HG02642 (cell line): Measurements from ENCODE around the gene SGTA.

ENCODE experiments used
- ATAC-seq: cut with Tn5 transposase; IDR thresholded peaks from one replicate; pipeline ENCODE4 v1.9.1; 2021; ENCODE audit warnings: mild to moderate bottlenecking; ENCODE audit not compliant: unreplicated experiment, poor library complexity

The SGTA gene

GRCh38 chr19:2731181-2731995 is 51.7 kb downstream of the SGTA start:
- no peak for ATAC-seq

- no peak for ATAC-seq
Observed at GRCh38 chr19:2729943-2730818, 52.9 kb downstream of the SGTA start.

- ATAC-seq: no peak
Observed at GRCh38 chr19:2728783-2729387, 54.2 kb downstream of the SGTA start.

DNA sequence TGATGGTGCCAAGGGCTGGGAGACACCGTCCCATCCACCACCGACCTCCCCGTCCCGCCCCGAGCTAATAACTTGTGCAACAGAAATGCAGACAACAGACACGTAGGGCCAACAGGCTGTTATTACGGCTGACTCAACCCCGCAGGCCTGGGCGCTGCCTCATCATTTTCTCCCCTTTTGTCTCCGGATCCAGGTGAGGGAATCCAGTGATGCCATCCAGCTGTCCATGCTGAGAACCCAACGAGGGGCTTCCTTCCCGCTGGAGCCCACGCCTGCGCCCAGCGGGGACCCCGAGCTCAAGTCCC is 55.5 kb downstream of the SGTA start:
- no peak for ATAC-seq

DNA sequence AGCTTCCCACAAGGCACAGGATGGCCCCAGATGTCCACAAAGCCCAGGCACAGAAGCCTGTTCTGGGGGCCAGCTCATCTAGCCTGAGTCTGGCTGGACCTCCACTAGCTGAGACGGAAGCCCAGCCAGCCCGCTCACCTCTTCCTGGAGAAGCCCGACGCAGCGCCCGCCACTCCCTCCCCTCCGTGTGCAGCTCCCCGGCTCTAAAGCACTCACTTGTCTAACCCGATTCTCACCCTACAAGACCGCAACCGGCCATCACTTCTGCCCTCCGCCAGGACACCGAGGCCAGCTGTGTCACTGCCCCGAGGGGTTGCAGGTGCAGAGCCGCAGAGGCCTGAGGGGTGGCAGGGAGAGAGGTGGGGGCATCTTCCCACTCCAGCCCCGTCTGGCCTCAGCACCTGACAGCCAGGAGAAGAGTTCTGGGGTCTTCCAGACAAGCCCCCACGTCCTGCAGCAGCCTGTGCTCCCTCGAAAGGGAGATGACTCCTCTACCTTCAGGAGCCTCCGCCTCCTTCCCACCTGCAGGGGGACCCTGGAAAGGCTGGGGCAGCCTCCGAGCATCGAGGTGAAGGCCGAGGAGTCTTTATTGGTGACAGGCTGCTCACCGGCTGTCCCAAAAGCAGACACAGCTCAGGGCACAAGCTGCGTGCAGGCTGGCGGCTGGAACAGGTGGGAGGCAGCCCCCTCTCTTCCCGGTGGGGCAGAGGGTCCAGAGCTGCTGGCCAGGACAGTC is 56.0 kb downstream of the SGTA start:
- no peak for ATAC-seq

DNA sequence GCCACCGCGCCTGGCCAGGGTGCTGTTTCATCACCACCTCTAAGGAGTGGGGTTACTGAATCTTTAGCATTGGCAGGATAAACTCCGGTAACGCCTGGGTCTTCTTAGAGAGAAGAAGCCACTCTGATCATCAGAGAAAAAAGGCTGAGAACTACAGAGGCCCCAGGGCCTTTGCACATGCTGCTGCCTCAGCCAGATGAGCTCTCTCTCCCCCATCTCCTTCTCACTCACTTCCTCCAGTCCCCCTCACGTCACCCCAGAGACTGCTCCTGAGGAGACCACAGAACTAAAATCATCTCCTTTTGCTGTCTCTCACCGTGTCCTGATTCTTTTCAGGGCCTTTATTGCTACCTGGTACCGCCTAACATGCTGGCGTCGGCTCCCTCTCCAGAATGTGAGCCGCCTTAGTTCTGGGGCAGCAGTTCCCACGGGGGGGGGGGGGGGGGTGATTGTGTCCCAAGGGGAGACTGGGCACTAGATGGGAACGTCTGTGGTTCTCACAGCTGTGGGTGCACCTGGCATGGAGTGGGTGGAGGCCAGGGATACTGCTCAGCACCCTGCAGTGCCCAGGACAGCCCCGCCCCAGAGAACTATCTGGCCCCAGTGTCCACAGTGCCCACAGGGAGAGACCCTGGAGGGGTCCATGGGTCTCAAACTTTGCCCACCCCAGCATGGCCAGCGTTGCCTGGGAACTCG is 56.8 kb downstream of the SGTA start:
- no peak for ATAC-seq

- ATAC-seq: no peak
Observed at GRCh38 chr19:2724148-2724557, 58.9 kb downstream of the SGTA start.

DNA sequence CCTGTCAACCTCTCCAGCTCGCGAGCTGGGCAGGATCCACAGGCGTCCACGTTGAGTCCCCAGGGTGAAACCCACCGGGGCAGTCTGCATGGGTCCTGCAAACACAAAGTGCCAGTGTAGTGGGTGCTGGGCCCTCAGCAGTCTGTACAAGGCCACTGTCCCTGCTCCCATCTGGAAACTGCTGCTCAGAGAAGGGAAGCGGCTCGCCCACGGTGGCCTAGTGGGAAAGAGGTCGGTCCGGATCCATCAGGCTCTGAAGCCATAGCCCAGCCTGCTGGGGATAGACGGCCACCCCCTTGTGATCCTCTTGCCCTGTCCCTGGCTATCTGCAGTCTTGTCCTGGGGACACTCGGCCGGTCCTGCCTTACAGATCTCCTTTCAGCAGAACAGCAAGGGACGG is 59.3 kb downstream of the SGTA start:
- no peak for ATAC-seq

DNA sequence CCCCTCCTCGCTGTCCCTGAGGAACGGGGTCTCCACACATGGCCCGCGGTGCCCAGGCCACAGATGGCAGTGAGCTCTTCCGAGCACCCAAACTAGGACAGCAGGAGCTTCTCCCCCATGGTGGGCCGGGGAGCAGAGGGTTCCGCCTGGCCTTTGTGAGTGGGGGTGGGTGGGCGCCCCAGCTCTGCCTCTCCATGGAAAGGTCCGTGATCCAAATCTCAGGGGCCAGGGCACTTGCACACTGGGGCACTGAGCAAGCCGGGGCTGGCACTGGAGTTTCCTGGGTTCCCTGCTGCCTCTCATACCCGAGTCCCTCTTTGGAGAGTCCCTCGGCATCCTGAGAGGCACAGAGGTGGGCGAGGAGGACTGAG is 59.7 kb downstream of the SGTA start:
- no peak for ATAC-seq

- no peak for ATAC-seq
Observed at GRCh38 chr19:2722541-2723344, 60.3 kb downstream of the SGTA start.

DNA sequence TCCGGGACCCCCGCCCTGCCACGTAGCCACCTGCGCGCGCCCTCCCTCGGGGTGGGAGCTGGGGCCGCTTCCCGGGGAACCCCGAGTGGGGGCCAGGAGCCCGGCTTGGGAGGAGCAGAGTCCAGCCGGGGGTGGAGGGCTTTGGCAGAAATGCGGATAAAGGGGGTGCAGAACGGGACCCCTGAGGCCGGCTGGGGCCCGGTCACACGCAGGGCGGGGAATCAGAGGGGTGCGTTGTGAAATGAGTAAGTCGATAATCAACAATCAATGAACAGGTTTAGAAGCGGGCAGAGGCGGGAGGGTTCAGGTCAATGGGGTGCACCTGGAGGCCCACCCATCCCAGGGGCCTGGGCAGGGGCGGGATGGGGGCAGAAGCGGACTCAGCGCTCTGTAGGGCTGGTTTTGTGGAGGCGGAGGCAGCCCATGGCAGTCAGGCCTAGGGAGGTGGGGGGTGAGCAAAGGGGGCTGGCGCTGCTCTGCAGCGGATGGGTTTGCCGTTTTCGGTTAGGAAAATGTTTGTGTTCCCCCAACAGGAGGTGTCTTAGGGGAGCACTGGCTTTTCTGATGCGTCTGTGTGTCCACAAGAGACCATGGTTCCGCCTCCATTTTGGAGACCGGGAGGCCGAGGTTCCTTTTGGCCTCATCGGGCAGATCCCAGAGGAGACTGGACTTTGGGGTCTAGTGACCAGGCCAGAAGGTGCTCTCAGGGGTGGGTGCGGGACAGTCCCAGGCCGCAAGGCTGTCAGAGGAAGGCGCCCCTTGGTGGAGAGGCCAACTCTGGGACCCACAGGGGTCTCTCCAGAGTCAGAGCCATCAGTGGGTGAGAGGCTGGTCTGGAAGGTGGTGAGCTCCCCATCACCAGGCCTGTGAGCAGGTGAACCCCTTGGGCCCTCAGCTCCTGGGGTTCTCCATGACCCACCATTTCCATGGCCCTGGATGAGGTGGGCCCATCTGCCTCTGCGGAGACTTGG is 61.2 kb downstream of the SGTA start:
- no peak for ATAC-seq

GRCh38 chr19:2720777-2721569 is 62.1 kb downstream of the SGTA start, which contains the start of gene DIRAS1:
Gene DIRAS1, minus strand, starts transcription at chr19:2721372. Its CDS starts 3,566 bp downstream, at chr19:2717806.
- no peak for ATAC-seq

GRCh38 chr19:2719920-2720776 is 62.9 kb downstream of the SGTA start:
- no peak for ATAC-seq

DNA sequence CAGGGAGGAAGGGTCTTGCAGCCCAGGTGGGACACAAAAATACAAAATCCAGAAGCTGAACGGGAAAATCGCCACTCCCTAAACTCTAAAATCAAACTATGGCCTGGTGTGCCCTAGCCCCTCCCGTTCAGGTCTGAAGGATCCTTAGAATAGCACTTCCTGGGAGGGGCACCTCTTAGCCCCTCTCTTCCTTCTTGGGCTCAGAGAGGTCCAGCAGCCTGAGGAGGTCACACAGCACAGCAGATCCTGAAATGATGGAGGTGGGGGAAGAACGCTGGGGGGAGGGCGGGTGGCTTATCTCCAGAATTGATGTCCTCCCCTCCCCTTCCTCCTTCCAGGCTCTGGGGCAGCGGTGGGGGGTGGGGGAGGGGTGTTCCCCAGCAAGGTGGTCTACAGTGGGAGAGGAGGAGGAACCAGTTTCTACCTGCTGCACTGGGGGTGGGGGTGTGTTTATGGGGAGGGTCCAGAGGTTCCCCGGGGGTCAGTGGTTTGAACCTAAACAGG is 63.8 kb downstream of the SGTA start:
- no peak for ATAC-seq

DNA sequence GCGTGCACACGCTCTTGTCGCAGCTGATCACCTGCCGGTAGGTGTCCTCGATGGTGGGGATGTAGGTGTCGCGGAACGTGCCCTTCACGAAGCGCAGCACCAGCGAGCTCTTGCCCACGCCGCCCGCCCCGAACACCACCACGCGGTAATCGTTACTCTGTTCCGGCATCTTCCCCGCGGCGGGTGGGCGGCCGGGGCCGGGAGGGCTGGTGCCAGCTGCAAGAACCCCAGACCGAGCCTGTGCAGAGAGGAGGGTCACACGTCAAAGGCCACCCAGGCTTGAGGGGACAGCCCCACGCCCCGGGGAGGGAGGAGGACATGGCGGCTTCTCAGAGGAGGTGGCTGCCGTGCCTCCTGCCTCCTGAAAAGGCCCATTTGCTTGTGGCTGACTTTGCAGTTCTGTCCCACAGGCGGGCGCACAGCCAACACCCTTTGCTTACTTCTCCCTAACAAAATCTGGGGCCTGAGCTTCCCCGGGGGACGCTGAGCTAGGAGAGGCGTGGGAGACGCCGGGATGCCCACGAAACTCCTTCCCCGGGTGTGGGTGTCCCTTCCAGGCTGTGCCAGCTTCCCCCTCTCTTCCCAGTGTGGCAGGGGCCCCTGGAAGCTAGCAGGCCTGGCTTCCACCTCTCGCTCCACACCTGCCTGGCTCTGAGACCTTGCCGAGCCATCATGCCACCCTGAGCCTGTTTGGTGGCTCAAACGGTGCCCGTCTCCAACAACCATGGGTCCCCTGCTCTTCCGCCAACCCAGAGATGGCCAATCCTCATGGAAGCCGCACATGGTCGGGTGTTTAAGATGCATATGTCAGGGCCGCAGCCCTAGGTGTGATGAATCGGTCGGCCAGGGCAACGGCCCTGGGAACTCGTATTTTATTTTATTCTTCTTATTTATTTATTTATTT is 65.2 kb downstream of the SGTA start:
- no peak for ATAC-seq
